ENCODE data around the gene PSMD6. TPM values are rescaled to one million over a fixed set of nuclear protein-coding genes. Genes with fewer than 3 reads are reported as not detected.
A peak's percentile ranks its signal among the peaks of the same experiment; 100 is the strongest.

PSMD6 gene
- total and polyA plus RNA-seq, 9 donors = 30.8 to 68.6 (median 55.7) TPM

DNA sequence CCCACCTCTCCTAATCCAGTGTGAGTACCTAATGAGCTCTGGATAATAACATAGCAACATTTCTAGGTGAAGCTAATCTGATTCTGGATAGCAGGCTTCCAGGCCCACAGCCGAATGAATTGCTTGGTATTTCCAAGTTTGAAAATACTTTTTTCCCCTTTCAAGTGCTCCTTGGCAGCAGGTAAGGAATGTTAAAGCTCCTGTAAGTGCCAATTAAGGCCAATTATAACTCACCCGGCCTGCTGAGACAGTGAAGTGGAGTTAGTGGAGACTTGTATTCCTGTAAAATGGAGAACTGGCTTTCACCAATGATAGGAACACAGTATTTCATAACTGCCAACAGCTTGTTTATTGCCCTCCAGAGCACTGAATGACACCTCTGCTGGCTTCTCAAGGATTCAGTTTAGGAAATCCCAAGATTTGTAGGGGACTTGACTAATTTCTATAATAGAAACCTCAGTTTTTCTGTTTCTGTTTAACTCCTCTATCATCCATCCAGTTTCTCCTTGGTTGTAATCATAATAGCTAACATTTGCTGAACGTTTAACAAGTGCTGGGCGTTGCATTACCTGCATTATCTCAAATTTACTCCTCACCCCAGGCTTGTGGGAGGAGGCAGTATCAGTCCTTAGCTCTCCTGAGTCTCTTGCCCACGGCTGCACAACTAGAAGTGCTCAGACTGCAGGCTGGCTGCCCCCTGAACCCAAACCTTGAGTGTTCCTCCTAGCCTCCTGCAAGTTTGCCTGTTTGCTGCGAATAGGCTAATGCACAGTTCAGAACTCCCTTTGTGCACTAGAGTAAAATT is 58.4 kb downstream of the PSMD6 start:
- intact Hi-C loops (cut with DNase I) = no loop called here
- H3K4me1 ChIP-seq (ENCODE audit: insufficient read depth) = peaks cover 4% of the 10 kb centered on the region
- no peaks in the 10 kb centered on the region for H3K27me3 ChIP-seq
- 70 to 85% (median 84%) methylated on average over 6 of the region's 6 CpGs for WGBS, 3 donors
- TF ChIP-seq EP300 (IDR thresholded peaks at IDR 0.05) (no peak), POLR2A (IDR thresholded peaks at IDR 0.05) (no peak)
- TF ChIP-seq, protein P1, sequence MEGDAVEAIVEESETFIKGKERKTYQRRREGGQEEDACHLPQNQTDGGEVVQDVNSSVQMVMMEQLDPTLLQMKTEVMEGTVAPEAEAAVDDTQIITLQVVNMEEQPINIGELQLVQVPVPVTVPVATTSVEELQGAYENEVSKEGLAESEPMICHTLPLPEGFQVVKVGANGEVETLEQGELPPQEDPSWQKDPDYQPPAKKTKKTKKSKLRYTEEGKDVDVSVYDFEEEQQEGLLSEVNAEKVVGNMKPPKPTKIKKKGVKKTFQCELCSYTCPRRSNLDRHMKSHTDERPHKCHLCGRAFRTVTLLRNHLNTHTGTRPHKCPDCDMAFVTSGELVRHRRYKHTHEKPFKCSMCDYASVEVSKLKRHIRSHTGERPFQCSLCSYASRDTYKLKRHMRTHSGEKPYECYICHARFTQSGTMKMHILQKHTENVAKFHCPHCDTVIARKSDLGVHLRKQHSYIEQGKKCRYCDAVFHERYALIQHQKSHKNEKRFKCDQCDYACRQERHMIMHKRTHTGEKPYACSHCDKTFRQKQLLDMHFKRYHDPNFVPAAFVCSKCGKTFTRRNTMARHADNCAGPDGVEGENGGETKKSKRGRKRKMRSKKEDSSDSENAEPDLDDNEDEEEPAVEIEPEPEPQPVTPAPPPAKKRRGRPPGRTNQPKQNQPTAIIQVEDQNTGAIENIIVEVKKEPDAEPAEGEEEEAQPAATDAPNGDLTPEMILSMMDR (IDR thresholded peaks at IDR 0.05) = no peak
- H3K9me3 ChIP-seq = no peaks in the 10 kb centered on the region
- no peaks in the 10 kb centered on the region for H3K36me3 ChIP-seq
- no peak overlapping the region for H3K4me3 ChIP-seq
- DNase-seq = no peak
- H3K27ac ChIP-seq = no peak overlapping the region

- Histone ChIP-seq H3K36me3 (no peaks in the 10 kb centered on the region), H3K9me3 (no peaks in the 10 kb centered on the region), H3K27me3 (no peaks in the 10 kb centered on the region), H3K4me1 (ENCODE audit: insufficient read depth) (peaks cover 4% of the 10 kb centered on the region), H3K27ac (no peak overlapping the region), H3K4me3 (no peak overlapping the region)
- TF ChIP-seq POLR2A (IDR thresholded peaks at IDR 0.05) (no peak), EP300 (IDR thresholded peaks at IDR 0.05) (no peak)
- TF ChIP-seq, protein P1 (IDR thresholded peaks at IDR 0.05) = no peak
- no peak for DNase-seq
- 87 to 95% (median 93%) methylated on average over 1 of the region's 1 CpG for WGBS, 3 donors
- intact Hi-C loops (cut with DNase I) = no loop called here
Observed at GRCh38 chr3:63963496-63963895, 59.8 kb downstream of the PSMD6 start.

GRCh38 chr3:63961891-63962290 is 61.4 kb downstream of the PSMD6 start:
- TF ChIP-seq, protein P1 (IDR thresholded peaks at IDR 0.05) = peak in 2 of 3 donors; percentile 18 to 37
- no peak for TF ChIP-seq EP300 (IDR thresholded peaks at IDR 0.05)
- Histone ChIP-seq H3K27me3 (no peaks in the 10 kb centered on the region), H3K36me3 (no peaks in the 10 kb centered on the region), H3K27ac (no peak overlapping the region), H3K4me1 (ENCODE audit: insufficient read depth) (no peaks in the 10 kb centered on the region), H3K4me3 (no peak overlapping the region), H3K9me3 (no peaks in the 10 kb centered on the region)
- intact Hi-C loops (cut with DNase I) = no loop called here
- 54 to 70% (median 62%) methylated on average over 2 of the region's 2 CpGs for WGBS, 3 donors
- DNase-seq = no peak

Small RNAs within 50 kb of the gene (small RNA-seq; reads per million reads assigned to genes)
- not detected for gene RF00012

Other genes starting within 250 kb of the PSMD6 start
- gene C3orf49, start 204.2 kb downstream of the PSMD6 start, total RNA-seq = not detected
- not detected for gene C3orf49, start 204.2 kb downstream of the PSMD6 start, polyA plus RNA-seq
- gene THOC7, start 159.7 kb downstream of the PSMD6 start, total RNA-seq = 10 to 100 TPM; 38.2 to 50.6 (median 46.7) TPM
- 10 to 100 TPM; 55.6 to 80.3 TPM for gene THOC7, start 159.7 kb downstream of the PSMD6 start, polyA plus RNA-seq
- gene ATXN7, start 159.6 kb downstream of the PSMD6 start, total RNA-seq = 10 to 100 TPM; 23.0 to 47.0 (median 29.8) TPM
- 10 to 100 TPM in 1 of 2 donors, 1 to 10 TPM in 1; 4.3 to 14.7 TPM for gene ATXN7, start 159.6 kb downstream of the PSMD6 start, polyA plus RNA-seq
- not detected for gene SCAANT1, start 111.1 kb downstream of the PSMD6 start, total RNA-seq
- gene SCAANT1, start 111.1 kb downstream of the PSMD6 start, polyA plus RNA-seq = not detected
- 10 to 100 TPM; 22.2 to 34.8 (median 27.2) TPM for gene PRICKLE2, start 202.0 kb upstream of the PSMD6 start, total RNA-seq
- gene PRICKLE2, start 202.0 kb upstream of the PSMD6 start, polyA plus RNA-seq = 10 to 100 TPM in 1 of 2 donors, 1 to 10 TPM in 1; 6.3 to 18.2 TPM

Measured in ovary (tissue), 9 donors.